GM19025 (cell line): ENCODE data around the gene GTF2I.
"Not testable (repeated sequence)": the region's sequence is repeated elsewhere in the genome, so short reads cannot be mapped to it uniquely, and the experiment has no call there.

Experiments used
- ATAC-seq: cut with Tn5 transposase; IDR thresholded peaks from one replicate; pipeline ENCODE4 v1.9.1; 2021; ENCODE audit warnings: mild to moderate bottlenecking, low read depth, moderate library complexity; ENCODE audit not compliant: unreplicated experiment

GTF2I gene

GRCh38 chr7:74656441-74656836, 1.1 kb upstream of the GTF2I start:
- no peak for ATAC-seq

- peak; percentile 48 for ATAC-seq
These were observed 454 bp upstream of the GTF2I start for GRCh38 chr7:74656837-74657691.

GRCh38 chr7:74658178-74659004, 873 bp downstream of the GTF2I start:
- ATAC-seq: peak; percentile 56

DNA sequence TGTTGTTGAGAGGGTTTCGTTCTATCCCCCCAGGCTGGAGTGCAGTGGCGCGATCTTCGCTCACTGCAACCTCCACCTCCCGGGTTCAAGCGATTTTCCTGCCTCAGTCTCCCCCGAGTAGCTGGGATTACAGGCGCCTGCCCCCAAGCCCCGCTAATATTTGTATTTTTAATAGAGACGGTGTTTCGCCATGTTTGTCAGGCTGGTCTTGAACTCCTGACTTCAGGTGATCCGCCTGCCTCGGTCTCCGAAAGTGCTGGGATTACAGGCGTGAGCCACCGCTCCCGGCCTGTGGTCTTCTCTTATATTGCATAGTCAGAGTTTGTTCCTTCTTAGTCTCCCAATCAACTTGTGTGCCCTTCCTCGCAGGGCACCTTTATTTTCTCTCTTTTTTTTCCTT, 2.7 kb downstream of the GTF2I start:
- not testable (repeated sequence) for ATAC-seq

- ATAC-seq: not testable (repeated sequence)
These were observed 4.6 kb downstream of the GTF2I start for GRCh38 chr7:74661836-74662794.

DNA sequence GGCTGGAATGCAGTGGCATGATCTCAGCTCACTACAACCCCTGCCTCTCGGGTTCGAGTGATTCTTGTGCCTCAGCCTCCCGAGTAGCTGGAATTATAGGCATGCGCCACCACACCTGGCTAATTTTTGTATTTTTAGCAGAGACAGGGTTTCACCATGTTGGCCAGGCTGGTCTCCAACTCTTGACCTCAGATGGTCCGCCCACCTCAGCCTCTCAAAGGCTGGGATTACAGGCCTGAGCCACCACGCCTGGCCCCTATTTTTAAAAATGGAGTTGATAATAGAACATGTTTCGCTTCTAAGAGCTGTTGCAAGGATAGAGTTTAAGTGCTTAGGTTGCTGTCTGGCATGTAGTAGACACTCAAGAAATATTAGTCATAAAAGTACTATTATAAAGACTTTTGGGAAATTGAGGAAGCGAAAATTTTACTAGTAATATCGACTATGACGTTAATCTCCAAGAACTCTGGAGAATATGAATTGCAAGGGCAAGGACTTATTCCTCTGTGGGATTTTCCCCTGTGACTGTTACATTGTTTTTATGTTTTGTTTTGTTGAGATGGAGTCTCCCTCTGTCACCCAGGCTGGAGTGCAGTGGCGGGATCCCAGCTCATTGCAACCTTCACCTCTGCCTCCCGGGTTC, 7.9 kb downstream of the GTF2I start:
- no peak for ATAC-seq

GRCh38 chr7:74667013-74667412, 9.5 kb downstream of the GTF2I start:
- ATAC-seq: not testable (repeated sequence)

DNA sequence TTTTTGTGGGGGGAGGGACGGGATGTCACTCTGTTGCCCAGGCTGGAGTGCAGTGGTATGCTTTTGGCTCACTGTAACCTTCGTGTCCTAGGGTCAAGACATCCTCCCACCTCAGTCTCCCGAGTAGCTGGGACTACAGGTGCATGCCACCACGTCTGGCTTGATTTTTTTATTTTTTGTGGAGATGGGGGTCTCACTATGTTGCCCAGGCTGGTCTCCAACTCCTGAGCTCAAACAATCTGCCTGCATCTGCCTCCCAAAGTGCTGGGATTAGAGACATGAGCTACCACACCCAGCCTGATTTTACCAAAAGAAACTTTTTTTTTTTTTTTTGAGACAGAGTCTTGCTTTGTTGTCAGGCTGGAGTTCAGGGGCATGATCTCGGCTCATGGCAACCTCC, 10.0 kb downstream of the GTF2I start:
- ATAC-seq: not testable (repeated sequence)

DNA sequence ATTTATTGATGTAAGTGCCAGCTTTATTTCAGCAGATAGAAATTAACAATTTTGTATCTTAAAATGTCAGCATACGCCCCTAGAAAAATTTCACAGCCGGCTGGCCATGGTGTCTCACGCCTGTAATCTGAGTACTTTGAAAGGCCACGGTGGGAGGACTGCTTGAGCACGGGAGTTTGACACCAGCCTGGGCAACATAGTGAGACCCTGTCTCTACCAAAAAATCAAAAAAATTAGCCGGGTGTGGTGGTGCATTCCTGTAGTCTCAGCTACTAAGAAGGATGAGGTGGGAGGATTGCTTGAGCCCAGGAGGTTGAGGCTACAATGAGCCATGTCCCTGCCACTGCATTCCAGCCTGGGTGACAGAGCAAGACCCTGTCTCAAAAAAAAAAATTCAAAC, 14.1 kb downstream of the GTF2I start:
- ATAC-seq: no peak

- ATAC-seq: no peak
These were observed 14.9 kb downstream of the GTF2I start for GRCh38 chr7:74672343-74672915.

GRCh38 chr7:74674166-74674565, 16.6 kb downstream of the GTF2I start:
- ATAC-seq: no peak

DNA sequence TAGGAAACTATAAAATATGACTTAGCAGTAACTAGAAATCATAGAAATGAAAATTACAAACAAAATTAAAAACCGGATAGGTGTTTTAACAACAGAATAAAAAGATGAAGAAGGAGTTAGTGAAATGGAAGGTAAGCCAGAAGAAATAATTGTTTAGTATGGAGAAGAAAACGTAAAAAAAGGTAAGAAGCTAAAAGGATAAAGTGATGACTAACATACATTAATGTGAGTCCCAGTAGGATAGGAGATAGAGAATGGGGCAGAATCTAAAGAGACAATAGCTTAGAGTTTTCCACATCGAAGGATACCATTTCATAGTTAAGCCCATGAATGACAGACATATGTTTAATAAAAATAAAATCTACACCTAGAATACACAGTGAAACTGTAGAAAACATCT, 25.3 kb downstream of the GTF2I start:
- ATAC-seq: no peak

DNA sequence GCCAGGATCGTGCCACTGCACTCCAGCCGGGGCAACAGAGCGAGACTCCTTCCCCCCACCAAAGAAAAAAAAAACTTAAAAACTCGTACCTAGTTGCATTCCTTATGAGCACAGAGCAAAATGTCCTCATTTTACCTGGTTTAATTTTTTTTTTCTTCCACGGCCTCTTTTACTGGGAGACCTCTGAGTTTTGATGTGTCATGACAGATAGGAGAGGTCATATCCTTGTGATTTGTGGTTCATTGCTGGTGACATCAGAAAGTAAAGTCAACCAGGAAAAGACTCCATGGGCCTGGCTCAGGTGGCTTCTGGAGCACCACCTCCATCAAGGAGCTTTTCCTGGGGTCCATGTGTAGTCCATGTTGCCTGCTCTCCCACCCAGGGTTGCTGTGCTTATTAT, 26.3 kb downstream of the GTF2I start:
- ATAC-seq: no peak

GRCh38 chr7:74684473-74684872, 27.0 kb downstream of the GTF2I start:
- ATAC-seq: no peak

DNA sequence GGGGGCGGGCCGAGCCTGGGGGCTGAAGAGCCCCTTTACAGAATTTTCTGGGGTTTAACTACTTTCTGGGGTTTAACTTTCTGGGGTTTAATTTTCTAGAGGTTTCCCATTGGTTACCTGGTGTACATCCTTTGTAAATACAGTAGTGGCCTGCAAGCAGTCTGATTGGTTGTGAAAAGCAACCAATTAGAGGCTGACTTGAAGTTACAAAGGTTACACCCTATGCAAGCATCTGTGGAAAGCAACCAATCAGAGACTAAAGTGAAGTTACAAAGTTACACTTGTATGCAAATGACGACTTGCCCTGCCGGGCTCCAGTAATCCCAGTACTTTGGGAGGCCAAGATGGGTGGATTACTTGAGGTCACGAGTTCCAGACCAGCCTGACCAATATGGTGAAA, 27.4 kb downstream of the GTF2I start:
- no peak for ATAC-seq

- no peak for ATAC-seq
These were observed 33.0 kb downstream of the GTF2I start for GRCh38 chr7:74690474-74690873.

- ATAC-seq: not testable (repeated sequence)
These were observed 46.9 kb downstream of the GTF2I start for GRCh38 chr7:74704419-74704818.

DNA sequence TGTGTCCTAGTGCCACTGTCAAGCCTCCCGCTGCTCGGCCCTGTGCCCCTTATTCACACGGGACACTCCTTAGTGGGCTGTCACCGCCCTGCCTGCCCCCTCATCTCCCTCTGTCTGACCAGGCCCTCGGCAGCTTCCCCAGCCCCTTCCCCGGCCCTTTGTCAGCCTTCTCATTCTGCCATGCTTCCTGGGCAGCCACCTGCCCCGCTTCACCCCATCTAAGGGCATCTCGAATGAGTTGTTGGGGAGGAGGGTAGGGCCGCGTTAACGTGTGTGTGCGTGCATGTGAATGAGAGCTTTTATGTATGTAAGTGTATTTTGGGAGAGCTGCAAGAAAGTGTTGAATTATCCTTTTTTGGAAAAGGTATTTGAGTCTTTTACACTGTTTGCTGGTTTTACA, 49.7 kb downstream of the GTF2I start:
- ATAC-seq: no peak

- ATAC-seq: no peak
These were observed 51.2 kb downstream of the GTF2I start for GRCh38 chr7:74708569-74709275.
